Measurements from ENCODE around the gene PDE2A.
A peak's percentile ranks its signal among the peaks of the same experiment; 100 is the strongest.

PDE2A gene

DNA sequence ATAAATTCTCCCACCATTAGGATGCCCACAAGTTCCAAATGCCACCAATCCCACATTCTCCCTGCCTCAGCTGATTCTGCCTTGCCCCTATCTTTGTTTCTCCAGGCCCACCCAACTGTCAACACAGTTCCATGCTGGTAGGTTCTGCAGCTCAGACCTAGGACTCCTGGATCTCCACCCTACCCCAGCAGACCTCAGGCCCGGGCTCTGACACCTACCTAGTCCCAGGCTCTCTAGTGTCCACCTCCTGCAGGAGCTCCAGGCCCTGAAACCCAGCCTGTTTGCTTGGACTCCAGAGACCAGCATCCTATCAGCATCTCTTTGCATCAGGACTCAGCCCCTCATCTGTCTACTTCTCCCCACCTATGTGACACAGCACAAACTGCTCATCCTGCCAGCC lies 86.5 kb downstream of the PDE2A start:
- DNase-seq, result no peak

DNA sequence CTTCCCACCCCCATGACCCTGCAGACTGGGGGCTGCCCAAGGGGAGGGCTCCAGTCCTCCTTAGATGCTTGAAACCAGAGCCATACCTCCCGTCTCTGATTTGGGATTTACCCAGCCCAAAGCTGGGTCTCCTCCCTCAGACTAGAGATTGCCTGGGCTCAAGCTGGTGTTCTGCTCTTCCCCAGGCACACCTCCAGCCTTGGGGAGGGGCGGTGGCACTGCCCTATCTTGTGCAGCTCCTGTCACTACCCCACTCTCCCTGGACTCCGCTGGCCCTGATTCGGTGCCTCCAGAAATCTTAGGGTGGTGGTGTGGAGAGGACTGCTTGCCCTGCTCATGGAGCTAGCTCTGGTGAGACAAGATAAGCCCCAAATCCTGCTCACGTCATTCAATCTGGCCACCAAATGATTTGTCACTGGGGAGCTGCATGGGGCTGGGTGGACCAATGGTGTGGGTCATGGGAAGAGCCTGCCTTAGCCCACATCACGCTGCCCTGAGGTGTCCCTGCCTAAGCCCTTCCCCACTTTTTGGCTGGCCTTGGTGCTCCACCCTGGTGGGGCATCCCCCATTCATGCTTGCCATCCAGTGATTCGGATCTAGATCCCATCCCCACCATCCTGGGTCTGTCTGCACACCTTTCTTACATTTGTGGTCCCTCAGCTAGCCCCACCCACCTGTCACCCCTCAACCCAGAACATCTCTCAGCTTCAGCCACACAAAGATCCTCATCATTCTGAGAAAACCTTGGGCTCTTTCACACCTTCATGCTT lies 87.7 kb downstream of the PDE2A start:
- DNase-seq, result no peak

- peak; percentile 43 to 52 for DNase-seq
Observed at GRCh38 chr11:72585762-72586311, 88.4 kb downstream of the PDE2A start.

- DNase-seq, result no peak
Observed at GRCh38 chr11:72584939-72585597, 89.2 kb downstream of the PDE2A start.

- peak; percentile 54 to 62 for DNase-seq
Observed at GRCh38 chr11:72584293-72584938, 89.8 kb downstream of the PDE2A start.

DNA sequence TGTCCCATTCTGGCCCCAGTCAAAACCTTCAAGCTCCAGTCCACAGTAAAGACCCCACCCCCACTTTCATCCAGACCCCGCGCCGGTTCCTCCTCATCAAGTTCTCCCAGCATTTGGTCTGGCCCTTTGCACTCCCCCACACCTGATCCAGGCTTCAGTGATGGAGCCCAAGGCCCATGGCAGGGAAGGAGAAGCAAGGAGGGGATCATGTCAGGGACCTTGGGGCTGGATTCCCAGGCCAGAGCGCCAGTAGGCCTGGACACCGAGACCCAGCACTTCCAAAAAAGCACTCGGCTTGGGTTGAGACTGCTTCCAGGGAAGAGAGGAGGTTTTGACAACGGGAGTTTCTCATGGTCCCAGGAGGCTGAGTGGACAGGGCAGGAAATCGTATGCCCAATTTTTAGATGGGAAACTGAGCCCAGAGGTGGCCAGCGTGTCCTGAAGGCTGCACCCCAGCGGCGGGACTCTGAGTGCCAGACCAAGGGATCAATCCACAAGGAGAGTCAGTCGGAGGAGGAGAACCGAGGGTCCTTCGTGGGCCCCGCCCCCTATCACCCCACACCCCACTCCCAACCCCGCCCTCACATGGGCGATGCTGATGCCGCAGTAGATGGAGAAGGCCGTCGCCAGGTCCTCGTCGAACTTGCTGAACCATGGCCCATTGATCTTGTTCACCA lies 90.5 kb downstream of the PDE2A start:
- DNase-seq, result no peak

- no peak for DNase-seq
Observed at GRCh38 chr11:72583177-72583553, 91.1 kb downstream of the PDE2A start.

- DNase-seq, result no peak
Observed at GRCh38 chr11:72582206-72583176, 91.7 kb downstream of the PDE2A start.

DNA sequence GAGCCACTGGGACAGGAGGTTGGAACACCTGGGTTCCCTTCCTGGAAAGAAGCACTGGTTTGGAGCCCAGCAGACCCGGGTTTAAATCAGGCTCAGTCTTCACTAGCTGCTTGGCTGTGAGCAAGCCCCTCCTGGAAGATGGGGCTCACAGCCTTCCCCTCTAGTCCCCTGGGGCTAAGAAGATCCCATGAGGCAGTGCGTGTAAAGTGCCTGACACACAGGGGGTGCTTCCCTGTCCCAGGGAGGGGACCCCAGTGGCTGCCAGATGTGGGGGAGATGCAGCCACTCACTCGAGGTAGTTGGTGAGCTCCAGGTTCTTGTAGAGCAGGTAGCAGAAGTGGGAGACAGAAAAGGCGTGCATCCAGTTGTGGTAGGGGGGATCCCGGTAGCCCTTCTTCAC lies 93.2 kb downstream of the PDE2A start:
- DNase-seq, result no peak

GRCh38 chr11:72580642-72580950 lies 93.6 kb downstream of the PDE2A start:
- no peak for DNase-seq

DNA sequence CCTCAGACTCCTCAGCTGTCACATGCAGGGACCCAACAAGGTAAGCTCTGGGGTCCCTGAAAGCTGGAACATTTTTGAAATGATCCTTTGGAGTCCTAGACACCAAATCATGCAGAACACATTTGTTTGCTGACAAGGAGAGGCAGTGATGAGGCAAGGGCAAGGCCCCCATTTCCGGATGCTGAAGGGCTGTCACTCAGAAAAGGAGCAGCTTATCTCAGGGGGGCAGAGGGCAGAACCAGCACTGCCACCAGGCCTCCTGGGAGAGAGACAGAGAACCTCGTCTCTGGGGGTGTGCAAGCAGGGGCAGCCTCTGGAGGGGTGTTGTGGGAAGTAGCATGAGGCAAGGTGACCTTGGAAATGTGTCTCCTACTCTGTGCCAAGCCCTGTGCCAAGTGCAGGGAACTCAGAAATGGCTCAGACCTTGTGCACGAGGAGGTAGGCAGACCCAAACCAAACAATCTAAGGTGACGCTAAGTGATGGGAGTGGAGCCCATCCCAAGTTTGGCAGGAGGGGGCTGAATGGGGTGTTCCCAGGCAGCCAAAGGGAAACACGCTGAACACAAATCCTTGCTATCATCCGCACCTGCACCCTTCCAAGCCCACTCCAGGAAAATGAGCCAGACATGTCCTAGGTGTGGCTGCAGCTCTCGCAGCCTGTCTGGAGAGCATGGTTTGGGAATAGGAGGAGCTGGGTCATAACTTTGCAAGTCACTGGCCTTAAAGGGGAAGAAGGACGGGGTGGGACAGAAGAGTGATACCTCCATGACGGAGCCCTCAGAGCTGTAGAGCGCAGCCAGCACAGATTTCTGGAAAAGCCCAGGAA lies 94.2 kb downstream of the PDE2A start:
- no peak for DNase-seq

DNA sequence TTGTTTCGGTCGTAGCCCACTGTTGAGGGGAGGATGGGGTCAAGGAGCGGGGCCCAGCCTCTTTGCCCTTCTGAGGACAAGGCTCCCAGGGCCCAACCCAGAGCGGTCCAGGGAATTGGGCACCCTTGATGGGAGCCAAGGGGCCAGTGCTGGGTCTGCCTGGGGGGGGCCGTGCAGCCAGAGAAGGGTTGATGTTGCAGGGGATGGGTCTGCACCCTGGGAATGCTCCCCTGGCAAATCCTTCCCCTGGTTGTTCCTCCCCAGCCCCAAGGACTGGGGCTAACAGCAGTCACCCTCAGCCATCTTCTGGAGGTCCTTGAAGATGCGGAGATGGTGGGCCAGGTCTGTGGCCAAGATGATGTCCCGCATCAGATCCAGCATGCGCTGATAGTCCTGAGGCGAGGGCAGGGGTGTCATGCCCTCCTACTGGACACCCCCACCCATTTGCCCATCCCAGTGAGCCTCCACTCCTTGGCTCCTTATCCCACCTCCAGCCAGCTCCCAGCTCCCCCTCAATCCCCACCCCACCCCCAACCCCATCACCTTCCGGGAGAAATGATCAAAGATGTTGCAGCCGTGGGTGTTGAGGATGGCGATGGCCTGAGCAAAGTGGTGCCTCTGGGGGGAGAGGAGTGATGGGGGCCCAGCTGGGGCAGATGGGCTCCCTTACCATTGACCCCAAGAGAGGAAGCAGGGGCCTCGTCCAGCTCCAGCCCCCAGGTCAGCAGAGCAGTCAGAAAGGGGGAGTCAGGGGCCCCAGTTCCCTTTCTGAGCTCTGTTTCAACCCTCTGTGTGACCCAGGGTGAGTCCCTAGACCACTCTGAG lies 95.0 kb downstream of the PDE2A start:
- no peak for DNase-seq

GRCh38 chr11:72578566-72578965 lies 95.7 kb downstream of the PDE2A start:
- DNase-seq, result no peak

- DNase-seq, result no peak
Observed at GRCh38 chr11:72578051-72578450, 96.2 kb downstream of the PDE2A start.

- no peak for DNase-seq
Observed at GRCh38 chr11:72577271-72577721, 96.9 kb downstream of the PDE2A start.

DNA sequence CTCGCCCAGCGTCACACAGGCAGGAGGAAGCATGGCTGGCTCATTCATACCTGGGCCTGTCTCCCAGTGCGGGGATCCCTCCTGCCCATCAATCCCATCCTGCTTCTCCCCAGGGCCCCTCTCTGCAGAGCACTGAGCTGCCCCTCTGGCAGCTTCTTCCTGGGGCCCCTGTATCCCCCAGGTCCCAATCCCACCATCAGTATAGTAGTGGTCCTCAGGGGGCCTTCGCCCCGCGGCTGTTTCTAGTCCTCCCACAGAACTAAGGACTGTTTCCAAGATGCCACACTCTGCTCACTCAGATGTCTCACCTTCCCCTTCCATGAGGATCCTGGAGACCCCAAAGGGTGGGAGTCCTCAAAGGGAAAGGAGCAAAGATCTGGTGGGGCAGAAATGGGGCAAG lies 97.6 kb downstream of the PDE2A start:
- DNase-seq, result no peak

DNA sequence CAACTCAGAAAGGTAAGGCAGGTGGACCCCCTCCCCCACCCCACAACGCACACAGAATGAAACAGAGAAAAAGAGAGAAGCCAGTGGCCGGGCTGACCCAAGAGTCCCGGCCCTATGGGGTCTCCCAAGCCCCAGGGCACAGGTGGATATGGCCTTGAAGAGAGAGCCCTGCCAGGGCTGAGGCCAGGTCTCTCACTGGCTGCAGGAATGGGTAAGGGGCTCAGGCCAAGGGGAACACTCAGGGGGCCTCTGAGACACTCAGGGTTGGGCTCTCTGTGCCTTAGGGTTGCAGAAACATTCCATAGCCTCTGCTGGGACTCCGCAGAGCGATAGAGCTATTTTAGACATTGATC lies 98.0 kb downstream of the PDE2A start:
- no peak for DNase-seq

GRCh38 chr11:72575533-72576242 lies 98.5 kb downstream of the PDE2A start:
- DNase-seq, result no peak
